ENCODE measurements around the gene SLC35F4. TPM values are rescaled to one million over a fixed set of nuclear protein-coding genes. Genes with fewer than 3 reads are reported as not detected.

SLC35F4 gene
- total and polyA plus RNA-seq, 2 experiments from 2014 or later = 0.10 TPM; not detected in 1

DNA sequence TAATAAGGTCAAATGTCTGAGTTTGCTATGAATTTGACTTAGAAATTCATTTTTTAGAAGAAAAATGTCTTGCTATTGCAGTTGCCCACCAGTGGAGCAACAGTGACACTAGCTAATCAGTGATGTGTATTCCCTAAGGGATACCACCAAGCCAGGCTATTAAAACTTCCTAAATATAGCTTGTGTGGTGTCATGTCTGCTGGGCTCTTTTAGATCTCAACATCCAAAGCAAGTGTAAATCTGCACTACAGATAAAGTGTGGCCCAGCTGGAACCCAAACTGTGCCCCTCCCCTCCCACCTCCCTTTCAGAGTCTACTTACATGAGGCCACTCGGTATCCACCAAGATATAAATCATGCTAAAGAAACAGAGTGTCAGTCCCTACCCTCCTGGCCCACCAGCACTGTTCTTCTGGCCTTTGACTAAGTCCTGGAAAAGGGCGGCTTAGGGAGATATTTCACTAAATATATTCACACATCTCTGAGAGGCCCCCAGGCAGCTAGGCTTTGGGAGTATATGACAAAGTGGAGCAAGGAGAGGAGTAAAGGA is 53.8 kb downstream of the SLC35F4 start:
- Histone ChIP-seq H3K4me3 (no peak overlapping the region), H3K9me3 (ENCODE audit: low read depth) (no peaks in the 10 kb centered on the region), H3K27ac (no peak overlapping the region), H3K36me3 (no peaks in the 10 kb centered on the region), H3K4me1 (ENCODE audit: low read depth) (no peaks in the 10 kb centered on the region), H3K27me3 (no peaks in the 10 kb centered on the region)
- DNase-seq (ENCODE audit: low read depth in 1 of 2, low spot score in 1 of 2) = no peak
- TF ChIP-seq, protein P1, sequence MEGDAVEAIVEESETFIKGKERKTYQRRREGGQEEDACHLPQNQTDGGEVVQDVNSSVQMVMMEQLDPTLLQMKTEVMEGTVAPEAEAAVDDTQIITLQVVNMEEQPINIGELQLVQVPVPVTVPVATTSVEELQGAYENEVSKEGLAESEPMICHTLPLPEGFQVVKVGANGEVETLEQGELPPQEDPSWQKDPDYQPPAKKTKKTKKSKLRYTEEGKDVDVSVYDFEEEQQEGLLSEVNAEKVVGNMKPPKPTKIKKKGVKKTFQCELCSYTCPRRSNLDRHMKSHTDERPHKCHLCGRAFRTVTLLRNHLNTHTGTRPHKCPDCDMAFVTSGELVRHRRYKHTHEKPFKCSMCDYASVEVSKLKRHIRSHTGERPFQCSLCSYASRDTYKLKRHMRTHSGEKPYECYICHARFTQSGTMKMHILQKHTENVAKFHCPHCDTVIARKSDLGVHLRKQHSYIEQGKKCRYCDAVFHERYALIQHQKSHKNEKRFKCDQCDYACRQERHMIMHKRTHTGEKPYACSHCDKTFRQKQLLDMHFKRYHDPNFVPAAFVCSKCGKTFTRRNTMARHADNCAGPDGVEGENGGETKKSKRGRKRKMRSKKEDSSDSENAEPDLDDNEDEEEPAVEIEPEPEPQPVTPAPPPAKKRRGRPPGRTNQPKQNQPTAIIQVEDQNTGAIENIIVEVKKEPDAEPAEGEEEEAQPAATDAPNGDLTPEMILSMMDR (IDR thresholded peaks at IDR 0.05; ENCODE audit: low read depth, low read length) = no peak

DNA sequence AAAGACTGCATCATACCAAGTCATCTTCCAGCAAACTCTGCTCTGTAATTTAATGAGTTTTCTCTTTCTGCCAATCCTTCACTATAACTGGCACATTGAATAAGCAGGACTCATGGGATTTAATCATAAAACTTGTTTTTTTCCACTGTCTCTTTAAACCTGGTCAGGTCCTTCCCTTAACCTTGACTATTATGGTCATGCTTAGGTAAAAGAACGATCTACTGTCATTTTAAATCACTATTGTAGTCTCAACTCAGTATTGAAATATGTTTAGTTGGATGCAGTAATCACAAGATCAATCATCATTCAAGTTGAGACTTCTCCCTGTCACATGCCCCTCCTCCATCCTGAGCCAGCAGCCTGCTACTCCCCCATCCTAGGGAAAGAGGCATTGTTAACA is 56.1 kb downstream of the SLC35F4 start:
- no peak for DNase-seq (ENCODE audit: low read depth in 1 of 2, low spot score in 1 of 2)
- no peaks in the 10 kb centered on the region for H3K27me3 ChIP-seq
- no peaks in the 10 kb centered on the region for H3K36me3 ChIP-seq
- H3K27ac ChIP-seq = no peak overlapping the region
- no peaks in the 10 kb centered on the region for H3K9me3 ChIP-seq (ENCODE audit: low read depth)
- no peaks in the 10 kb centered on the region for H3K4me1 ChIP-seq (ENCODE audit: low read depth)
- H3K4me3 ChIP-seq = no peak overlapping the region
- TF ChIP-seq, protein P1 (IDR thresholded peaks at IDR 0.05; ENCODE audit: low read depth, low read length) = no peak

DNA sequence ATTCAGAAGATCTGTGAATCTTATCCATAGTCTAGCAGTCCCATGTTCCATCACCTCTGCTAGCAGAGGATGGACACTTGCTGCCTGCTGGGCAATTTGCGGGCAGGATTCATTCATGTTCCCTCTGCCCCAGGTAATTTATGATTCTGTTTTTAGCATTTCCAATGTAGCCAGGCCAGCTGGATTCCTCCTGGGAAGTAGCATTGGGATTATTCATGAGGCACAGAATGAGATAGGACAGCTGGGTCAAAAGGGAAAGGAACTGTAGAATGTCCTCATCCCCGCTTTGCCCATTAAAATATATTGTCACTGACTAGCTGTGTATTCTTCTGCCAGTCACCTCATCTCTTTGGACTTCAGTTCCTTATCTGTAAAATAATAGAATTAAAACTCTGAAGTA is 68.7 kb downstream of the SLC35F4 start:
- TF ChIP-seq, protein P1 (IDR thresholded peaks at IDR 0.05; ENCODE audit: low read depth, low read length) = no peak
- H3K27me3 ChIP-seq = no peaks in the 10 kb centered on the region
- no peak for DNase-seq (ENCODE audit: low read depth in 1 of 2, low spot score in 1 of 2)

DNA sequence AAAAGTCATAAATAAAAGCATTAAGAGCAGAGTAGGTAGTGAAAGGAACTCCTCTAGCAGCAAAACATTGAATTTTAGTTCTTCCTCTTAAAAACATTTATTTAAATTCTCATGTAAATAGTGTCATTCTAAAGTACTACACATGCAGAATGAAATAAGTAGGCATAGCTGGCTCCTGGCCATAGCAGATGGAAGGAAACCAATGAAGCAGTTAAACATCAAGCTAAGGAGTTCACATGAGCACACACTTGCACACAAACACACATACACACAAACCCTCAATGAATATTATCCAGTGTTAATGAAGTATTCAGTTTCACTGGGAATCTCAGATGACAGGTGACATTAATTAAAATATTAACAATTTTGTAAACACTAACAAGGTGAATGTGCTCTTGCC is 69.3 kb downstream of the SLC35F4 start:
- Histone ChIP-seq H3K27me3 (no peaks in the 10 kb centered on the region), H3K9me3 (ENCODE audit: low read depth) (no peaks in the 10 kb centered on the region), H3K4me3 (no peak overlapping the region), H3K4me1 (ENCODE audit: low read depth) (no peaks in the 10 kb centered on the region), H3K36me3 (no peaks in the 10 kb centered on the region), H3K27ac (no peak overlapping the region)
- TF ChIP-seq, protein P1 (IDR thresholded peaks at IDR 0.05; ENCODE audit: low read depth, low read length) = no peak
- DNase-seq (ENCODE audit: low read depth in 1 of 2, low spot score in 1 of 2) = no peak

More for the DNA sequence above, 68.7 kb downstream of the SLC35F4 start:
- Histone ChIP-seq H3K4me1 (ENCODE audit: low read depth) (no peaks in the 10 kb centered on the region), H3K4me3 (no peak overlapping the region), H3K27ac (no peak overlapping the region), H3K9me3 (ENCODE audit: low read depth) (no peaks in the 10 kb centered on the region), H3K36me3 (no peaks in the 10 kb centered on the region)

DNA sequence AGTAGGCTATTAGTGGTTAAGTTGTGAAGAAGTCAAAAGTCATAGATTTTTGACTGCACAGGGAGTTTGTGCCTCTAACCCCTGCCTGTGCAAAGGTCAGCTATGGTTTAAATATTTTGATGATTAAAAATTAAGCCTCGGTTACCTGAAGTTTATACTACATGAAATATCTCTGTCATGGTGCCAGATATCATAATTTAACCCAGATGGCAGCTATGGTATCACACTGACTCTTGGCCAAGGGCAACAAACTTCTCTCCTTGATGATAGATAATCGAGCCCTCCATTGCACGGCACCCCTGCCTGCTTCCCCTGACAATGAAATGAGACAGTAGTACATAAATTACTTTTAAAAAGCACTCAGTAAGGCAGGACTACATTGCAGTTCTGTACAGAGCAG is 80.8 kb downstream of the SLC35F4 start:
- TF ChIP-seq, protein P1 (IDR thresholded peaks at IDR 0.05; ENCODE audit: low read depth, low read length) = no peak
- no peak for DNase-seq (ENCODE audit: low read depth in 1 of 2, low spot score in 1 of 2)
- H3K27ac ChIP-seq = no peak overlapping the region

More for the DNA sequence above, 80.8 kb downstream of the SLC35F4 start:
- Histone ChIP-seq H3K4me1 (ENCODE audit: low read depth) (no peaks in the 10 kb centered on the region), H3K9me3 (ENCODE audit: low read depth) (no peaks in the 10 kb centered on the region), H3K36me3 (no peaks in the 10 kb centered on the region), H3K4me3 (no peak overlapping the region), H3K27me3 (no peaks in the 10 kb centered on the region)
